Renal pelvis (tissue), 12 donors: ENCODE measurements around the gene CCR5. TPM values are rescaled to one million over a fixed set of nuclear protein-coding genes. Genes with fewer than 3 reads are reported as not detected.
"Not testable (repeated sequence)": the region's sequence is repeated elsewhere in the genome, so short reads cannot be mapped to it uniquely, and the experiment has no call there.

Experiments used
- DNase-seq: peaks from one replicate; pipeline ENCODE4 v3.0.0-alpha.2; 2013
- long read RNA-seq, 16 experiments: transcript quantifications; one replicate each; lab custom pipeline, GENCODE V29; 2026
- polyA plus RNA-seq, 3 donors: library from polyadenylated mRNA; unstranded; fragments of 120-200 nt; gene quantifications; one replicate each; pipeline ENCODE4 v1.2.1, GENCODE V29; 2013; ENCODE audit not compliant: insufficient read length in 3 of 3

Gene CCR5
- polyA plus RNA-seq: under 1 TPM; 0.17 to 0.47 (median 0.41) TPM
- long read RNA-seq, donor 1: 0 reads
- long read RNA-seq, donor 2: 0 reads
- long read RNA-seq, donor 3: 0 reads
- long read RNA-seq, donor 4: 0 reads
- long read RNA-seq, donor 5: 0 reads
- long read RNA-seq, donor 6: 0 reads
- long read RNA-seq, donor 7: 0 reads
- long read RNA-seq, donor 8: 0 reads
- long read RNA-seq, donor 9: 0 reads
- long read RNA-seq, donor 10: 0 reads
- long read RNA-seq, donor 11: 0 reads
- long read RNA-seq, donor 12: 0 reads
- long read RNA-seq, donor 13: 0 reads
- long read RNA-seq, donor 14: 0 reads
- long read RNA-seq, donor 15, partial matches to known transcripts: 0 of 2 reads
- long read RNA-seq, donor 15, other reads (novel, unspliced or antisense): 0 of 2 reads
- long read RNA-seq, donor 16: 0 reads

DNA sequence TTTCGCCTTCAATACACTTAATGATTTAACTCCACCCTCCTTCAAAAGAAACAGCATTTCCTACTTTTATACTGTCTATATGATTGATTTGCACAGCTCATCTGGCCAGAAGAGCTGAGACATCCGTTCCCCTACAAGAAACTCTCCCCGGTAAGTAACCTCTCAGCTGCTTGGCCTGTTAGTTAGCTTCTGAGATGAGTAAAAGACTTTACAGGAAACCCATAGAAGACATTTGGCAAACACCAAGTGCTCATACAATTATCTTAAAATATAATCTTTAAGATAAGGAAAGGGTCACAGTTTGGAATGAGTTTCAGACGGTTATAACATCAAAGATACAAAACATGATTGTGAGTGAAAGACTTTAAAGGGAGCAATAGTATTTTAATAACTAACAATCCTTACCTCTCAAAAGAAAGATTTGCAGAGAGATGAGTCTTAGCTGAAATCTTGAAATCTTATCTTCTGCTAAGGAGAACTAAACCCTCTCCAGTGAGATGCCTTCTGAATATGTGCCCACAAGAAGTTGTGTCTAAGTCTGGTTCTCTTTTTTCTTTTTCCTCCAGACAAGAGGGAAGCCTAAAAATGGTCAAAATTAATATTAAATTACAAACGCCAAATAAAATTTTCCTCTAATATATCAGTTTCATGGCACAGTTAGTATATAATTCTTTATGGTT, at the start of gene CCR5:
CCR5 (plus strand) TSS at position 108 of the 680 bp plus-strand sequence. CDS start 1,957 bp downstream, outside the sequence.
- DNase-seq: no peak

- DNase-seq: no peak
Observed at GRCh38 chr3:46321461-46322104, 49.2 kb upstream of the CCR5 start.

DNA sequence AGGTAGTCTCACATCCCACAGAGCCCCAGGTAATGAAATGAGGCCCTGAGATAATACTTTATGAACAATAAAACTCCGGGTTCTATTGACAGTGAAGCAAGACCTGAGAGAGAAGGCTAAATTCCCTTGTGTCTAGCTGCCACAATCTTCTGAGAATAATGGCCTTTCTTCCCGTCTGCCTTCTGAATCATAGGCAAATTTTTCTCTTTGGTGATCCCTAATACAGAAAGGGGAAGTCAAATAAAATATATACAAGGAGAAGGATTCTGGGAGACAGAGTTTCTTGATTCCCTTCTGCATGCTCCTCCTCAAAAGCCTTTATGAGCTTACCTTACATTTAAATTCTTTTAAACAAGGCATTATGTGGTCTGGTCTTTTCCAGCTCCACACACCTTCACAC, 46.7 kb upstream of the CCR5 start:
- no peak for DNase-seq

- DNase-seq: no peak
Observed at GRCh38 chr3:46325645-46326300, 45.0 kb upstream of the CCR5 start.

- not testable (repeated sequence) for DNase-seq
Observed at GRCh38 chr3:46330676-46331075, 40.1 kb upstream of the CCR5 start.

- DNase-seq: no peak
Observed at GRCh38 chr3:46334741-46335478, 35.8 kb upstream of the CCR5 start.

- DNase-seq: no peak
Observed at GRCh38 chr3:46335541-46335940, 35.2 kb upstream of the CCR5 start.

GRCh38 chr3:46337911-46338310, 32.8 kb upstream of the CCR5 start:
- DNase-seq: no peak

- DNase-seq: no peak
Observed at GRCh38 chr3:46338840-46339239, 31.9 kb upstream of the CCR5 start.

- DNase-seq: no peak
Observed at GRCh38 chr3:46344476-46344875, 26.3 kb upstream of the CCR5 start.

GRCh38 chr3:46348823-46349482, 21.8 kb upstream of the CCR5 start:
- DNase-seq: no peak

- DNase-seq: no peak
Observed at GRCh38 chr3:46349484-46350261, 21.1 kb upstream of the CCR5 start.

DNA sequence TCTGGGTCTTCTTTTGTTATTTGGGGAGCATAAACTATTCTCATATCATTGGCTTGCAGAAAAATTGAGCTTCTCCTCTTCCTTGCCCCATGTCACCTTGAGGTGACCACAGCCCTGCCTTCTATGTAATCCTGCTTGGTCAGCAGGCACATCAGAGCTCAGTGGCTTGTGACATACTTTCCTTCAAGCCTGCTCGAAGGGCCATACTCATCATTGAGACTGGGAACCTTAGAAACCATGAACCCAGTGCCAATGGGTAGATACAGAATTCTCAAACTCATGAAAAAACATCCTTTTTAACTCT, 20.5 kb upstream of the CCR5 start:
- DNase-seq: no peak

DNA sequence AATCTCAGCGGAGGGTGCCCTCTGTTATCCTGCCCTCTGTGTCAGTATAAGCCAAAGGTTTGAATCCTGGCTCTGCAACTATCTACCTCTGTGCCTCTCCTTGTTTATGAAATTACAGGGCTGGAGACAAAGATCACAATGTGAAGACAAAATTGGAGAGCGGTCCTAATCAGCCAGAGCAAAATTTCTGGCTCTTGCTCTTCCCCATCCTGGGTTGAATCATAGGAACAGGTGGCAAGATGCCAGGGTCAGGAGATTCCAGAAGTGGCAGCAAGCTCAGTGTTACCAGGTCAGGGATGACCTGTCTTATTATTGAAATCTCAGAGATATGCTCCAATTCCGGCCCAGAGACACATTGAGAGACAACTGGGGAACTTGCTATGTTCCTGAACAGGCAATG, 19.1 kb upstream of the CCR5 start:
- no peak for DNase-seq

DNA sequence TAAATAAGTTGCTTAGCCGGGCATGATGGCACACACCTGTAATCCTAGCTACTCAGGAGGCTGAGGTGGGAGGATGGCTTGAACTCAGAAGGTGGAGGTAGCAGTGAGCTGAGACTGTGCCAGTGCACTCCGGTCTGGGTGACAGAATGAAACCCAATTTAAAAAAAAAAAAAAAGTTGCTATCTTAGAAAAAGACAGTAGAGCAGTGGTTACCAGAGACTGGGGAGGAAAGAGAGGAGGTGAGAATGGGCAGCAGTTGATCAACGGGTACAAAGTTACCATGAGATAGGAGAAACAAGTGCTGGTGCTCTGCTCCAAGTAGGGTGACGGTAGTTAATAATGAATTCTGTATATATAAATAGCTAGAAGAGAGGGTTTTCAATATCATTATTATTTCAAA, 17.7 kb upstream of the CCR5 start:
- DNase-seq: no peak

DNA sequence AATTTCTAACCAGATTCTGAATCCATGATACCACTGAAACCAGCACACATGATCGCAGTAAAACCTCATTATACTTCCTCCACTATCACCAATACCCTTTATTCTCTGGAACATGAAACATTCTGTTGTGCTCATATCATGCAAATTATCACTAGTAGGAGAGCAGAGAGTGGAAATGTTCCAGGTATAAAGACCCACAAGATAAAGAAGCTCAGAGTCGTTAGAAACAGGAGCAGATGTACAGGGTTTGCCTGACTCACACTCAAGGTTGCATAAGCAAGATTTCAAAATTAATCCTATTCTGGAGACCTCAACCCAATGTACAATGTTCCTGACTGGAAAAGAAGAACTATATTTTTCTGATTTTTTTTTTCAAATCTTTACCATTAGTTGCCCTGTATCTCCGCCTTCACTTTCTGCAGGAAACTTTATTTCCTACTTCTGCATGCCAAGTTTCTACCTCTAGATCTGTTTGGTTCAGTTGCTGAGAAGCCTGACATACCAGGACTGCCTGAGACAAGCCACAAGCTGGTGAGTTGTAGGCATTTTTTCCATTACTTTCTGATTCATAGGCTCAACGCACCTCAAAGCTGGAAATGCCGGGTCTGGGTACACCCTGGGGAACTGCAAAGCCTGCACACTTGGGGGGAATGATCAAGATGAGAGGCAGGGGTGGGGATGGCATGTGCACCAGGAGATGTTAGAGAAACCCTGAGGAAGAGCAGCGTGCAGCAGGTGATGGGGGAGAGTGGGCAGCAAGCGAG, 16.9 kb upstream of the CCR5 start, which contains the start of gene CCR2:
CCR2 (plus strand) TSS at position 465 of the 764 bp plus-strand sequence. CDS start 3,417 bp downstream, outside the sequence.
- no peak for DNase-seq

- DNase-seq: no peak
Observed at GRCh38 chr3:46354478-46354877, 16.3 kb upstream of the CCR5 start.

GRCh38 chr3:46354984-46355383, 15.8 kb upstream of the CCR5 start:
- no peak for DNase-seq

- DNase-seq: no peak
Observed at GRCh38 chr3:46356276-46356675, 14.5 kb upstream of the CCR5 start.
